Stimulated activated naive CD4-positive, alpha-beta T cell (primary cell): Measurements from ENCODE around the gene FXYD1.
A peak's percentile ranks its signal among the peaks of the same experiment; 100 is the strongest.
"Not testable (repeated sequence)": the region's sequence is repeated elsewhere in the genome, so short reads cannot be mapped to it uniquely, and the experiment has no call there.

Experiments used
- DNase-seq, 6 experiments: peaks; one replicate each; lab custom pipeline; 2025; lab: John Stamatoyannopoulos, UW

FXYD1 gene

GRCh38 chr19:35138305-35138892, at the start of gene FXYD1:
Gene FXYD1, plus strand, starts transcription at chr19:35138824. Its CDS starts 1,256 bp downstream, at chr19:35140080.
- no peak for DNase-seq

GRCh38 chr19:35089554-35089953, 49.1 kb upstream of the FXYD1 start:
- DNase-seq, result no peak

GRCh38 chr19:35090160-35090505, 48.5 kb upstream of the FXYD1 start:
- DNase-seq, result no peak

- DNase-seq, result peak in 5 of 6 experiments; percentile 5 to 50 (median 15)
Measured at GRCh38 chr19:35090506-35091214, 48.0 kb upstream of the FXYD1 start.

- no peak for DNase-seq
Measured at GRCh38 chr19:35093430-35093829, 45.2 kb upstream of the FXYD1 start.

GRCh38 chr19:35093941-35094647, 44.5 kb upstream of the FXYD1 start:
- no peak for DNase-seq

- DNase-seq, result no peak
Measured at GRCh38 chr19:35094656-35095055, 44.0 kb upstream of the FXYD1 start.

GRCh38 chr19:35095667-35096368, 42.8 kb upstream of the FXYD1 start:
- no peak for DNase-seq

GRCh38 chr19:35098413-35099049, 40.1 kb upstream of the FXYD1 start:
- DNase-seq, result no peak

- DNase-seq, result no peak
Measured at GRCh38 chr19:35099155-35099896, 39.3 kb upstream of the FXYD1 start.

- no peak for DNase-seq
Measured at GRCh38 chr19:35099897-35100275, 38.7 kb upstream of the FXYD1 start.

- no peak for DNase-seq
Measured at GRCh38 chr19:35100588-35101533, 37.8 kb upstream of the FXYD1 start.

- DNase-seq, result not testable (repeated sequence)
Measured at GRCh38 chr19:35101949-35102348, 36.7 kb upstream of the FXYD1 start.

- not testable (repeated sequence) for DNase-seq
Measured at GRCh38 chr19:35103614-35104013, 35.0 kb upstream of the FXYD1 start.

GRCh38 chr19:35104361-35104760, 34.3 kb upstream of the FXYD1 start:
- no peak for DNase-seq

GRCh38 chr19:35105047-35105410, 33.6 kb upstream of the FXYD1 start:
- no peak for DNase-seq

GRCh38 chr19:35105411-35106290, 33.0 kb upstream of the FXYD1 start:
- no peak for DNase-seq

- no peak for DNase-seq
Measured at GRCh38 chr19:35106291-35106583, 32.4 kb upstream of the FXYD1 start.

- no peak for DNase-seq
Measured at GRCh38 chr19:35106898-35107541, 31.6 kb upstream of the FXYD1 start.
